Lower leg skin (tissue), 4 donors: ENCODE results near the gene MEIS2. TPM values are rescaled to one million over a fixed set of nuclear protein-coding genes. Genes with fewer than 3 reads are reported as not detected.

ENCODE experiments used
- DNase-seq, 2 donors: peaks; one replicate each; pipeline ENCODE4 v3.0.0-alpha.2; 2019; ENCODE audit warnings: low spot score in 2 of 2
- H3K4me3 ChIP-seq: fragments of 200-600 bp; sonication (generic); 2 replicates; pipeline ENCODE4 v1.5.1; 2017; ENCODE audit warnings: mild to moderate bottlenecking, low read depth; ENCODE audit not compliant: poor library complexity, severe bottlenecking
- POLR2A ChIP-seq, 2 donors: fragments of 450-650 bp; IDR thresholded peaks; one replicate each; pipeline ENCODE4 v1.6.1; 2016 to 2017; ENCODE audit warnings: antibody characterized with exemption in 2 of 2, mild to moderate bottlenecking in 1 of 2, moderate library complexity in 1 of 2
- WGBS, 2 donors: methylation state at CpG; one replicate each; pipeline ENCODE4 v1.1.5; 2018; 5-methylcytosine and 5-hydroxymethylcytosine counted together
- intact Hi-C: fragments of 100-400 bp; cut with DNase I; formaldehyde crosslinking; loops from one replicate; pipeline ENCODE4 v1.15.0; 2023; ENCODE audit warnings: low total_unique reads
- total RNA-seq, 4 donors: library from RNA; depleted of rRNA; stranded (reverse); fragments of >200 nt; gene quantifications; one replicate each; pipeline ENCODE4 v1.1.0, GENCODE V29; 2016
- TF ChIP-seq, protein P1 (sequence below), 3 donors: fragments of 450-650 bp; IDR thresholded peaks; one replicate each; pipeline ENCODE4 v1.5.1; 2016; ENCODE audit warnings: antibody characterized with exemption in 3 of 3, mild to moderate bottlenecking in 3 of 3, moderate library complexity in 2 of 3

Gene MEIS2
- total RNA-seq, 4 donors from 2014 or later: 12.9 to 18.5 (median 15.8) TPM

DNA sequence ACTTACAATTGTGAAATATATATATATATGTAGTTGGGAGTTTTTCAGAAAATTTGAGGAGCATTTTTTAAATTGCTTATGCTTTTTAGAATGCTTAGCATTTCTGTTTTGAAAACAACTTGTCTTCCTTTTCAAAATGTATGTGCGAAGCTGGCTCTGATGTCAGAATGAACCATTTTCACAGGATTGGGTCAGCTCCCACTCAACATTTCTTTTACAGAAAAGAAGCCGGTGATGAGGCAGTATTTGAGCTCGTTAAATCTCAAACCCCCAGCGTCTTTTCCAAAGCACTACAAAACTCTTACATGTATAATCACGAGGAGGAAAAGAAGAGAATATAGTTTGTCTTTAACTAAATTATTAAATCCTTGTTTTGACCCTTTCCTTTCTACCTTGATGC lies 225.4 kb downstream of the MEIS2 start:
- intact Hi-C loops: no loop called here
- WGBS, 2 donors: 84 to 86% methylated on average over 5 of the region's 5 CpGs
- no peak overlapping the region for H3K4me3 ChIP-seq
- no peak for DNase-seq
- TF ChIP-seq, protein P1, sequence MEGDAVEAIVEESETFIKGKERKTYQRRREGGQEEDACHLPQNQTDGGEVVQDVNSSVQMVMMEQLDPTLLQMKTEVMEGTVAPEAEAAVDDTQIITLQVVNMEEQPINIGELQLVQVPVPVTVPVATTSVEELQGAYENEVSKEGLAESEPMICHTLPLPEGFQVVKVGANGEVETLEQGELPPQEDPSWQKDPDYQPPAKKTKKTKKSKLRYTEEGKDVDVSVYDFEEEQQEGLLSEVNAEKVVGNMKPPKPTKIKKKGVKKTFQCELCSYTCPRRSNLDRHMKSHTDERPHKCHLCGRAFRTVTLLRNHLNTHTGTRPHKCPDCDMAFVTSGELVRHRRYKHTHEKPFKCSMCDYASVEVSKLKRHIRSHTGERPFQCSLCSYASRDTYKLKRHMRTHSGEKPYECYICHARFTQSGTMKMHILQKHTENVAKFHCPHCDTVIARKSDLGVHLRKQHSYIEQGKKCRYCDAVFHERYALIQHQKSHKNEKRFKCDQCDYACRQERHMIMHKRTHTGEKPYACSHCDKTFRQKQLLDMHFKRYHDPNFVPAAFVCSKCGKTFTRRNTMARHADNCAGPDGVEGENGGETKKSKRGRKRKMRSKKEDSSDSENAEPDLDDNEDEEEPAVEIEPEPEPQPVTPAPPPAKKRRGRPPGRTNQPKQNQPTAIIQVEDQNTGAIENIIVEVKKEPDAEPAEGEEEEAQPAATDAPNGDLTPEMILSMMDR (IDR thresholded peaks at IDR 0.05): no peak
- TF ChIP-seq POLR2A (IDR thresholded peaks at IDR 0.05): no peak

DNA sequence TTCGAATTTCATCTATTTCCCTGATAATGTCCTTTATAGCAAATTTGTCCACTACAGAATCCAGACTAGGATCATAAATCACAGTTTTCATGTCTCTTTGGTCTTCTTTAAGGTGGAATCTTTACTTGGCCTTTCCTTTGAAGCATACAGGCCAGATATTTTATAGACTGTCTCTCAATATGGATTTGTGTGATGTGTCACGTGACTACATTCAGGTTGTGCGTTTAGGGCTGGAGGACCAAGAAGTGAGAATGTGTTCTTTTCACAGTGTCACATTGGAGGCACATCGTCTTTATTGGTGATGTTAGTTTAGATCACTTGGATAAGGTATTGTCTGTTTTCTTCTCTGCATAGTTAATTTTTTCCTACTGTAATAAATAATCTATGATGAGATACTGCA lies 232.9 kb downstream of the MEIS2 start:
- H3K4me3 ChIP-seq: no peak overlapping the region
- intact Hi-C loops: no loop called here
- whole genome bisulfite sequencing, 2 donors: 89 to 91% methylated on average over 4 of the region's 4 CpGs
- TF ChIP-seq POLR2A (IDR thresholded peaks at IDR 0.05): no peak
- TF ChIP-seq, protein P1 (IDR thresholded peaks at IDR 0.05): no peak
- DNase-seq: no peak

DNA sequence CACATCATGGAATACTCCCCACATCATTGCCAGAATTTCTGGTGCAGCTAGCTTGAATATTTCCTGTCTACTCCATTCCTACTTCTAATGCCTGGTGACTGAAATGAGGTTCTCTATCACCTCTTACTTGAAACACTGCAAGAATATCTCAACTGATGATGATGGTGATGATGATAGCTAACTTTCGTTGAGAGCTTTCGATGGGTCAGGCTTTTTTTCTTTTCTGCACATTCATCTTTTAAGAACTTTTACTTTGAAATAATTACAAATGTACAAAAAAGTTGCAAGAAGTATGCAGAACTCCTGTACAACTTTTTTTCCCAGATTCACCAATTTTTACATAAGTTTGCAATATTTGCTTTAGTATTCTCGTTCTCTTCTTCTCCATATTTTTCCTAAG lies 233.5 kb downstream of the MEIS2 start:
- 94 to 95% methylated on average over 3 of the region's 3 CpGs for WGBS, 2 donors
- intact Hi-C loops: no loop called here
- TF ChIP-seq, protein P1 (IDR thresholded peaks at IDR 0.05): no peak
- no peak for TF ChIP-seq POLR2A (IDR thresholded peaks at IDR 0.05)
- DNase-seq: no peak
- H3K4me3 ChIP-seq: no peak overlapping the region

DNA sequence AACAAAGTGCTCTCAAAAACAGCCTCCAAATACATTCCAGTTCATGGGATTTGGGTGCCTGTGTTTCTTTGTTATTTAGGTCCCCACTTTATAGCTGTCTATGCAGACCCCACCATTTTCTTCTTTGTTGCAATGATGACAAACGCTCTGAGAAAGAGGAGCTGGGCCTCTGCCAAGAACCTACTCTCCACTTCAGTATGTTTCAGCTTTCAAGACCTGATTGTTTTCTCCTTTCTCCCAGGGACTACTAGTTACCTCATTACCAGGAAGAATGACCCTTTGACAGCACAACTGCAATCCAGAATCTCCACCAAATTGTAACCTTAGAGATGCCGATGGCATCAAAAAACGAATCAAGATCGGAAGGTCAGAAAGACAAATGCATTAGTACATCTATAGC lies 236.8 kb downstream of the MEIS2 start:
- 65 to 67% methylated on average over 4 of the region's 4 CpGs for WGBS, 2 donors
- TF ChIP-seq, protein P1 (IDR thresholded peaks at IDR 0.05): no peak
- no peak for TF ChIP-seq POLR2A (IDR thresholded peaks at IDR 0.05)
- intact Hi-C loops: no loop called here
- no peak for DNase-seq
- no peak overlapping the region for H3K4me3 ChIP-seq

DNA sequence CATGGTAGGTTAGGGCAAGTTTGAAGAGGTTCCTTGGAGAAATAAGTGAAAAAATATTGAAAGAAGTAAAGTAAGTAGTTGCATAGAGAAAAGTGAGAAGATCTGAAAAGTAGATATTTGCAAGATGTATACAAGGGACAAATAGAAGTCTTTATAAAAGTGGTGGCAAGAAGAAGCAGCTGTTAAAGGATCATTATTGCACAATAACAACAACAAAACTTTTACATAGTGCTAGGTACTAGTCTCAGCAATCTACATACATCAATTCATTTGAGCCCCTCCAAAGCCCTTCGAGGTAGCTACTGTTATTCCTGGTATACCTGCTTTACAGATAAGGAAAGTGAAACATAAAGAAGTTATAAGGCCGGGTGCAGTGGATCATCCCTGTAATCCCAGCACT lies 239.6 kb downstream of the MEIS2 start:
- intact Hi-C loops: no loop called here
- DNase-seq: no peak
- WGBS, 2 donors: 88 to 89% methylated on average over 2 of the region's 2 CpGs
- H3K4me3 ChIP-seq: no peak overlapping the region
- TF ChIP-seq, protein P1 (IDR thresholded peaks at IDR 0.05): no peak
- no peak for TF ChIP-seq POLR2A (IDR thresholded peaks at IDR 0.05)

DNA sequence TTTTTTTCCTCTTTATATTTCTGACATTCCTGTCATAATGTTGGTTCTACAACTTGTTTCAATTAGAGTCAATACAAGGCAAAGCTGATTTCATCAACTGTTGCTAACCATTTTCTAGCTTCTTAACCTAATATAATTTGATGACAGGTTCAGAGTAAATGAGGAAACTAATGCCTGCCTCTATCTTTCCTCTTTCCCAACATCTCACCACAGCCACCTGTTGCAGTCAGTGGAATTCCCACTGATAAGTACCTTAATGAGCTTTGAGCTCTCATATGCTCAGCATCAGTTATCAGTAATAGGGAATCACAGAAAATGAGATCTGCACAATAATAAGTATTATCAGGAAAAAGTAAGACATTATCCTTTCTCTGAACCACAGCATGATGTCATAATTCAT lies 241.9 kb downstream of the MEIS2 start:
- intact Hi-C loops: no loop called here
- H3K4me3 ChIP-seq: no peak overlapping the region
- no peak for DNase-seq
- TF ChIP-seq, protein P1 (IDR thresholded peaks at IDR 0.05): no peak
